ENCODE results near the gene TMEM203.
"Not testable (repeated sequence)": the region's sequence is repeated elsewhere in the genome, so short reads cannot be mapped to it uniquely, and the experiment has no call there.

TMEM203 gene

GRCh38 chr9:137241490-137242268 lies 36.2 kb upstream of the TMEM203 start:
- Histone ChIP-seq H3K4me2 (ENCODE audit: low read depth, low read length) (peak overlapping the region; percentile 92), H2AFZ (ENCODE audit: low read length) (no peak overlapping the region), H3K9me2 (replicated peaks; ENCODE audit: insufficient read depth, low read length) (no peaks in the 10 kb centered on the region), H3K27me3 (replicated peaks; ENCODE audit: insufficient read depth, low read length) (no peaks in the 10 kb centered on the region), H3K9me3 (replicated peaks; ENCODE audit: insufficient read depth, low read length) (no peaks in the 10 kb centered on the region), H3F3A (ENCODE audit: insufficient read depth, low read length) (peaks cover 28% of the 10 kb centered on the region; the same call in 1 of the 2 replicates), H4K20me1 (ENCODE audit: insufficient read depth, low read length) (peaks cover 16% of the 10 kb centered on the region), H3K4me3 (ENCODE audit: low read length) (peak overlapping the region; percentile 81), H3K9ac (ENCODE audit: low read length) (peak overlapping the region; percentile 82), H3K27ac (ENCODE audit: low read length) (peak overlapping the region; percentile 49; the same call in 1 of the 2 replicates), H3K4me1 (ENCODE audit: low read length) (peaks cover 12% of the 10 kb centered on the region; the same call in 1 of the 2 replicates), H3K36me3 (replicated peaks; ENCODE audit: insufficient read depth, low read length) (no peaks in the 10 kb centered on the region; the same call in 1 of the 2 replicates), H3K79me2 (ENCODE audit: low read length) (peaks cover 31% of the 10 kb centered on the region)
- TF ChIP-seq EZH2phosphoT487 (IDR thresholded peaks at IDR 0.05; ENCODE audit: low read length), result no peak
- TF ChIP-seq CTCF (IDR thresholded peaks at IDR 0.05; ENCODE audit: low read length), result no peak
- peak; percentile 53 for DNase-seq

- Histone ChIP-seq H3K27ac (ENCODE audit: low read length) (peak within 1 kb of the TSS; percentile 92), H3K9ac (ENCODE audit: low read length) (peak within 1 kb of the TSS; percentile 83), H3K4me3 (ENCODE audit: low read length) (peak within 1 kb of the TSS; percentile 93), H3K4me1 (ENCODE audit: low read length) (peaks cover 18% of the 10 kb centered on the region; the same call in 1 of the 2 replicates), H3K79me2 (ENCODE audit: low read length) (peaks cover 31% of the 10 kb centered on the region), H4K20me1 (ENCODE audit: insufficient read depth, low read length) (peaks cover 16% of the 10 kb centered on the region), H3K9me3 (replicated peaks; ENCODE audit: insufficient read depth, low read length) (no peaks in the 10 kb centered on the region), H3K36me3 (replicated peaks; ENCODE audit: insufficient read depth, low read length) (no peaks in the 10 kb centered on the region; the same call in 1 of the 2 replicates), H3K27me3 (replicated peaks; ENCODE audit: insufficient read depth, low read length) (peaks cover 2% of the 10 kb centered on the region; the same call in 1 of the 2 replicates), H3K9me2 (replicated peaks; ENCODE audit: insufficient read depth, low read length) (no peaks in the 10 kb centered on the region), H2AFZ (ENCODE audit: low read length) (peak within 1 kb of the TSS; percentile 86), H3F3A (ENCODE audit: insufficient read depth, low read length) (peaks cover 28% of the 10 kb centered on the region; the same call in 1 of the 2 replicates), H3K4me2 (ENCODE audit: low read depth, low read length) (peak within 1 kb of the TSS; percentile 92)
- DNase-seq, result peak; percentile 99
- TF ChIP-seq EZH2phosphoT487 (IDR thresholded peaks at IDR 0.05; ENCODE audit: low read length) (no peak), CTCF (IDR thresholded peaks at IDR 0.05; ENCODE audit: low read length) (no peak), EZH2 (optimal IDR thresholded peaks at IDR 0.05; ENCODE audit: low read depth, low read length) (no peak)
Measured at GRCh38 chr9:137240841-137241489, 35.5 kb upstream of the TMEM203 start, which contains the start of gene TUBB4B. TUBB4B (plus strand) TSS chr9:137241287; CDS start chr9:137241361, 74 bp downstream.

GRCh38 chr9:137240318-137240840 lies 34.9 kb upstream of the TMEM203 start:
- H3K4me2 ChIP-seq (ENCODE audit: low read depth, low read length), result peak overlapping the region; percentile 83
- peaks cover 28% of the 10 kb centered on the region; the same call in 1 of the 2 replicates for H3F3A ChIP-seq (ENCODE audit: insufficient read depth, low read length)
- peak overlapping the region; percentile 92 for H3K27ac ChIP-seq (ENCODE audit: low read length)
- peak; percentile 29 for TF ChIP-seq CTCF (IDR thresholded peaks at IDR 0.05; ENCODE audit: low read length)
- TF ChIP-seq EZH2 (optimal IDR thresholded peaks at IDR 0.05; ENCODE audit: low read depth, low read length), result no peak
- peaks cover 8% of the 10 kb centered on the region for H3K27me3 ChIP-seq (replicated peaks; ENCODE audit: insufficient read depth, low read length)
- no peaks in the 10 kb centered on the region for H3K9me2 ChIP-seq (replicated peaks; ENCODE audit: insufficient read depth, low read length)
- peaks cover 19% of the 10 kb centered on the region; the same call in 1 of the 2 replicates for H3K4me1 ChIP-seq (ENCODE audit: low read length)
- no peaks in the 10 kb centered on the region for H3K9me3 ChIP-seq (replicated peaks; ENCODE audit: insufficient read depth, low read length)
- peak overlapping the region; percentile 86 for H2AFZ ChIP-seq (ENCODE audit: low read length)
- peaks cover 16% of the 10 kb centered on the region for H4K20me1 ChIP-seq (ENCODE audit: insufficient read depth, low read length)
- H3K36me3 ChIP-seq (replicated peaks; ENCODE audit: insufficient read depth, low read length), result no peaks in the 10 kb centered on the region; the same call in 1 of the 2 replicates
- peak overlapping the region; percentile 83 for H3K9ac ChIP-seq (ENCODE audit: low read length)
- DNase-seq, result peak; percentile 70
- H3K79me2 ChIP-seq (ENCODE audit: low read length), result peaks cover 31% of the 10 kb centered on the region
- peak overlapping the region; percentile 93 for H3K4me3 ChIP-seq (ENCODE audit: low read length)

GRCh38 chr9:137239541-137240200 lies 34.2 kb upstream of the TMEM203 start:
- Histone ChIP-seq H3K27ac (ENCODE audit: low read length) (peak overlapping the region; percentile 92; the same call in 1 of the 2 replicates), H2AFZ (ENCODE audit: low read length) (peak overlapping the region; percentile 86), H3K27me3 (replicated peaks; ENCODE audit: insufficient read depth, low read length) (peaks cover 15% of the 10 kb centered on the region), H3K4me1 (ENCODE audit: low read length) (peaks cover 19% of the 10 kb centered on the region; the same call in 1 of the 2 replicates), H3K4me2 (ENCODE audit: low read depth, low read length) (peak overlapping the region; percentile 83), H3F3A (ENCODE audit: insufficient read depth, low read length) (peaks cover 28% of the 10 kb centered on the region; the same call in 1 of the 2 replicates), H3K4me3 (ENCODE audit: low read length) (peak overlapping the region; percentile 93), H4K20me1 (ENCODE audit: insufficient read depth, low read length) (peaks cover 16% of the 10 kb centered on the region), H3K9ac (ENCODE audit: low read length) (peak overlapping the region; percentile 83), H3K79me2 (ENCODE audit: low read length) (peaks cover 31% of the 10 kb centered on the region)
- not testable (repeated sequence) for H3K9me2 ChIP-seq (replicated peaks; ENCODE audit: insufficient read depth, low read length); H3K36me3 ChIP-seq (replicated peaks; ENCODE audit: insufficient read depth, low read length); H3K9me3 ChIP-seq (replicated peaks; ENCODE audit: insufficient read depth, low read length); DNase-seq
